HG02938 (cell line): Measurements from ENCODE around the gene AQP10.
"Not testable (repeated sequence)": the region's sequence is repeated elsewhere in the genome, so short reads cannot be mapped to it uniquely, and the experiment has no call there.

ENCODE experiments used
- ATAC-seq: cut with Tn5 transposase; IDR thresholded peaks from one replicate; pipeline ENCODE4 v1.9.1; 2021; ENCODE audit warnings: mild to moderate bottlenecking, moderate library complexity; ENCODE audit not compliant: unreplicated experiment

The AQP10 gene

GRCh38 chr1:154320882-154321608, at the start of gene AQP10:
Gene AQP10 (plus strand): TSS chr1:154321093. CDS start chr1:154321156, 63 bp downstream.
- no peak for ATAC-seq

GRCh38 chr1:154272217-154272998, 48.5 kb upstream of the AQP10 start, which contains the start of gene HAX1:
Gene HAX1 (plus strand): TSS chr1:154272629. CDS start chr1:154272724, 95 bp downstream.
- ATAC-seq: peak; percentile 91

GRCh38 chr1:154272999-154273563, 47.8 kb upstream of the AQP10 start:
- no peak for ATAC-seq

GRCh38 chr1:154276797-154277196, 44.1 kb upstream of the AQP10 start:
- no peak for ATAC-seq

GRCh38 chr1:154287591-154287990, 33.3 kb upstream of the AQP10 start:
- not testable (repeated sequence) for ATAC-seq

- ATAC-seq: no peak
Measured at GRCh38 chr1:154288661-154289060, 32.2 kb upstream of the AQP10 start.

GRCh38 chr1:154290921-154291320, 30.0 kb upstream of the AQP10 start:
- no peak for ATAC-seq

- ATAC-seq: no peak
Measured at GRCh38 chr1:154295408-154296235, 25.3 kb upstream of the AQP10 start.

- ATAC-seq: no peak
Measured at GRCh38 chr1:154301582-154301981, 19.3 kb upstream of the AQP10 start.

- peak; percentile 44 for ATAC-seq
Measured at GRCh38 chr1:154304664-154305337, 16.1 kb upstream of the AQP10 start.

GRCh38 chr1:154306151-154306550, 14.7 kb upstream of the AQP10 start:
- ATAC-seq: no peak

- not testable (repeated sequence) for ATAC-seq
Measured at GRCh38 chr1:154307670-154308270, 13.1 kb upstream of the AQP10 start.

GRCh38 chr1:154309136-154309535, 11.8 kb upstream of the AQP10 start:
- ATAC-seq: not testable (repeated sequence)

GRCh38 chr1:154312229-154313065, 8.4 kb upstream of the AQP10 start:
- not testable (repeated sequence) for ATAC-seq

GRCh38 chr1:154313066-154313356, 7.9 kb upstream of the AQP10 start:
- ATAC-seq: no peak

GRCh38 chr1:154314226-154314625, 6.7 kb upstream of the AQP10 start:
- ATAC-seq: not testable (repeated sequence)

GRCh38 chr1:154316704-154317103, 4.2 kb upstream of the AQP10 start:
- no peak for ATAC-seq

- ATAC-seq: no peak
Measured at GRCh38 chr1:154318386-154318785, 2.5 kb upstream of the AQP10 start.

- not testable (repeated sequence) for ATAC-seq
Measured at GRCh38 chr1:154321609-154321934, 679 bp downstream of the AQP10 start.
